ENCODE measurements around the gene PSAPL1.

Gene PSAPL1

DNA sequence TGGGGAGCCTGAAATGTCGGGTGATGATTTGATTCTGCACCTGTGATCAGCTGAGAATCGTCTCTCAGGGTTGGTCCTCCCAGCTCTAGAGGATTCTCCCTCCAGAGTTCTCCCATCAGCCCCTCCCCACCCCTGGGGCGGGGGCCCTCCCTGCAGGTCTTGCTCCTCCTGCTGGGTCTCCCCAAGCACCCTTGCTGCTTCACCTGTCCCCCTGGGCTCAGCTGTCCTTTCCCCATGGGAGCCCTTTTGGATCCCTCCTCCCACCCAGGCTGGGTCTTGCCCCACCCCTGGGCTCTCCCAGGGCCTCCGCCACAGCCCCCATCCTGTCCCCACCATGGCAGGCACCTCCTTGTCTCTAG is 22.2 kb downstream of the PSAPL1 start:
- in situ Hi-C loops (cut with MboI; ENCODE audit: low pct_unique_long_range_greater_than_20kb, low sequenced_read_pairs, unreplicated experiment), result no loop called here
- no peak for DNase-seq (ENCODE audit: low spot score)
- TF ChIP-seq, protein P1, sequence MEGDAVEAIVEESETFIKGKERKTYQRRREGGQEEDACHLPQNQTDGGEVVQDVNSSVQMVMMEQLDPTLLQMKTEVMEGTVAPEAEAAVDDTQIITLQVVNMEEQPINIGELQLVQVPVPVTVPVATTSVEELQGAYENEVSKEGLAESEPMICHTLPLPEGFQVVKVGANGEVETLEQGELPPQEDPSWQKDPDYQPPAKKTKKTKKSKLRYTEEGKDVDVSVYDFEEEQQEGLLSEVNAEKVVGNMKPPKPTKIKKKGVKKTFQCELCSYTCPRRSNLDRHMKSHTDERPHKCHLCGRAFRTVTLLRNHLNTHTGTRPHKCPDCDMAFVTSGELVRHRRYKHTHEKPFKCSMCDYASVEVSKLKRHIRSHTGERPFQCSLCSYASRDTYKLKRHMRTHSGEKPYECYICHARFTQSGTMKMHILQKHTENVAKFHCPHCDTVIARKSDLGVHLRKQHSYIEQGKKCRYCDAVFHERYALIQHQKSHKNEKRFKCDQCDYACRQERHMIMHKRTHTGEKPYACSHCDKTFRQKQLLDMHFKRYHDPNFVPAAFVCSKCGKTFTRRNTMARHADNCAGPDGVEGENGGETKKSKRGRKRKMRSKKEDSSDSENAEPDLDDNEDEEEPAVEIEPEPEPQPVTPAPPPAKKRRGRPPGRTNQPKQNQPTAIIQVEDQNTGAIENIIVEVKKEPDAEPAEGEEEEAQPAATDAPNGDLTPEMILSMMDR (IDR thresholded peaks at IDR 0.05; ENCODE audit: extremely low read depth, insufficient read depth, missing control alignments), result no peak

GRCh38 chr4:7411896-7412553 is 22.7 kb downstream of the PSAPL1 start:
- TF ChIP-seq, protein P1 (IDR thresholded peaks at IDR 0.05; ENCODE audit: extremely low read depth, insufficient read depth, missing control alignments), result no peak
- in situ Hi-C loops (cut with MboI; ENCODE audit: low pct_unique_long_range_greater_than_20kb, low sequenced_read_pairs, unreplicated experiment), result no loop called here
- DNase-seq (ENCODE audit: low spot score), result no peak

DNA sequence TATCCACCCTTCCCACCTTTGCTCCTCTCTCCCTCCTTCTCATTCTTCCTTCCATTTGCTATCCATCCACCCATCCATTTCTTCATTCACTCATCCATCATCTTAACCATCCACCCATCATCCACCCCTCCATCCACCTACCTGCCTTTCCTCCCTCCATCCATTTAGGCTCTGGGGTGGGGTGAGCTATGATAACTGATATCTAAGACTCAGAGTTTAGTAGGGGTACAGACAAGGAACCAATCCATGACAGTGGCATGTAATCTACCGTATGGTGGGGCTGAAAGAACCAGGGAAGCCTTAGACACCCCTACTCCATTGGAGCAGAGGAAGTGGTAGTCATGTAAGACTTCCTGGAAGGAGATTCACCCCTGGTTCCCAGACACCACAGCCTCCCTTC is 23.2 kb downstream of the PSAPL1 start:
- in situ Hi-C loops (cut with MboI; ENCODE audit: low pct_unique_long_range_greater_than_20kb, low sequenced_read_pairs, unreplicated experiment), result no loop called here
- TF ChIP-seq, protein P1 (IDR thresholded peaks at IDR 0.05; ENCODE audit: extremely low read depth, insufficient read depth, missing control alignments), result no peak
- DNase-seq (ENCODE audit: low spot score), result no peak

DNA sequence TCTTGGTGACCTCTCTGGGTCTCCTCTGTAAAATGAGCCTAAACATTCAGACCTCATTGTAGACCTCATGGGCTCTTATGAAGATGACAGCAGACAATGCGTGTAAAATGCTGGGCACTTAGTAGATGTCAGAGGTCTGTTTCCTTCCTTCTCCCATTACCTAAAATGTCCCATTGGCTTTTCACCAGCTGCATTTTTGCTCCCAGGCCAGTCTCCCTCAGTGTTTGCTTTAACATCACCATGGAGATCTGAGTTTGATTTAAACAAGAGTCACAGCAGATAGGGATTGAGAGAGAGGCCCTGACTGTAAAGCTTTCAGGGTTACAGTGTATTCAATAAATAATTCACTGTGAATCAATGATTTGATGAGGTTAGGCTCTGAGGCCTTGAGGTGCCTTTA is 24.3 kb downstream of the PSAPL1 start:
- TF ChIP-seq, protein P1 (IDR thresholded peaks at IDR 0.05; ENCODE audit: extremely low read depth, insufficient read depth, missing control alignments), result no peak
- in situ Hi-C loops (cut with MboI; ENCODE audit: low pct_unique_long_range_greater_than_20kb, low sequenced_read_pairs, unreplicated experiment), result no loop called here
- DNase-seq (ENCODE audit: low spot score), result no peak

- in situ Hi-C loops (cut with MboI; ENCODE audit: low pct_unique_long_range_greater_than_20kb, low sequenced_read_pairs, unreplicated experiment), result no loop called here
Measured at GRCh38 chr4:7408166-7408565, 26.6 kb downstream of the PSAPL1 start.

DNA sequence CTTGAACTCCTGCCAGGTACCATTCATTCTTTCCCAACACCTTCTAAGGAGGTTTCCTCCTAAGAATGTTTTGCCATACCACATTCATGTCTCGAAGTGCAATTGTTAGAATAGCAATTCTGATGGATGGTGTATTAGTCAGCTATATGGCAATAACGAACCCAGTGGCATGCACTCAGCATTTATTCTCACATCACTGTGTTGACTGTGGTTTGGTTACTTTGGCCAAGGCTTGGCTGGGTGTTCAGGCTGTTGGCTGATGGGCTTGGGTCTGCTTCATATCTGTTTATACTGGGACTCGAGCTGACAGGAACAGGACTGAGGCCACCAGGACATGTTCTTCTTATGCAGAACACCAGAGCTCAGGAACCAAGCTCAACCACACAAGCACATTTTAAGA is 31.7 kb downstream of the PSAPL1 start:
- in situ Hi-C loops (cut with MboI; ENCODE audit: low pct_unique_long_range_greater_than_20kb, low sequenced_read_pairs, unreplicated experiment), result no loop called here
- TF ChIP-seq, protein P1 (IDR thresholded peaks at IDR 0.05; ENCODE audit: extremely low read depth, insufficient read depth, missing control alignments), result no peak

More at GRCh38 chr4:7408166-7408565, 26.6 kb downstream of the PSAPL1 start:
- TF ChIP-seq, protein P1 (IDR thresholded peaks at IDR 0.05; ENCODE audit: extremely low read depth, insufficient read depth, missing control alignments), result no peak
- DNase-seq (ENCODE audit: low spot score), result no peak

More for the DNA sequence above, 31.7 kb downstream of the PSAPL1 start:
- no peak for DNase-seq (ENCODE audit: low spot score)
